HG03442 (cell line): ENCODE data around the gene TRAF3.
"Not testable (repeated sequence)": the region's sequence is repeated elsewhere in the genome, so short reads cannot be mapped to it uniquely, and the experiment has no call there.

Experiments used
- ATAC-seq: cut with Tn5 transposase; IDR thresholded peaks from one replicate; pipeline ENCODE4 v1.9.1; 2021; ENCODE audit warnings: mild to moderate bottlenecking, moderate library complexity; ENCODE audit not compliant: unreplicated experiment

Gene TRAF3

GRCh38 chr14:102857444-102857843 lies 80.2 kb downstream of the TRAF3 start:
- no peak for ATAC-seq

GRCh38 chr14:102859911-102860310 lies 82.7 kb downstream of the TRAF3 start:
- ATAC-seq: no peak

GRCh38 chr14:102862154-102862773 lies 85.0 kb downstream of the TRAF3 start:
- ATAC-seq: no peak

- no peak for ATAC-seq
Measured at GRCh38 chr14:102863381-102863780, 86.1 kb downstream of the TRAF3 start.

- not testable (repeated sequence) for ATAC-seq
Measured at GRCh38 chr14:102865916-102866315, 88.7 kb downstream of the TRAF3 start.

- no peak for ATAC-seq
Measured at GRCh38 chr14:102866982-102867761, 89.9 kb downstream of the TRAF3 start.

- ATAC-seq: no peak
Measured at GRCh38 chr14:102867826-102868580, 90.8 kb downstream of the TRAF3 start.

- no peak for ATAC-seq
Measured at GRCh38 chr14:102868956-102869547, 91.8 kb downstream of the TRAF3 start.

- ATAC-seq: no peak
Measured at GRCh38 chr14:102870246-102870645, 93.0 kb downstream of the TRAF3 start.

GRCh38 chr14:102870994-102871831 lies 94.0 kb downstream of the TRAF3 start:
- ATAC-seq: no peak

- no peak for ATAC-seq
Measured at GRCh38 chr14:102872020-102872419, 94.8 kb downstream of the TRAF3 start.

- ATAC-seq: no peak
Measured at GRCh38 chr14:102873131-102873530, 95.9 kb downstream of the TRAF3 start.

- ATAC-seq: no peak
Measured at GRCh38 chr14:102873546-102874061, 96.4 kb downstream of the TRAF3 start.

- ATAC-seq: no peak
Measured at GRCh38 chr14:102875652-102876051, 98.4 kb downstream of the TRAF3 start.

GRCh38 chr14:102877511-102877910 lies 100.3 kb downstream of the TRAF3 start:
- not testable (repeated sequence) for ATAC-seq

GRCh38 chr14:102878174-102878969 lies 101.1 kb downstream of the TRAF3 start:
- ATAC-seq: no peak

- no peak for ATAC-seq
Measured at GRCh38 chr14:102878970-102879460, 101.8 kb downstream of the TRAF3 start.

- ATAC-seq: no peak
Measured at GRCh38 chr14:102882226-102882906, 105.1 kb downstream of the TRAF3 start.

GRCh38 chr14:102883089-102883541 lies 105.9 kb downstream of the TRAF3 start:
- no peak for ATAC-seq
